Colonic mucosa (tissue), 4 donors: ENCODE results near the gene IARS1. TPM values are rescaled to one million over a fixed set of nuclear protein-coding genes. Genes with fewer than 3 reads are reported as not detected.

Source experiments
- DNase-seq: peaks from one replicate; pipeline ENCODE4 v3.0.0-alpha.2; 2020
- H3K27ac ChIP-seq: fragments of 200-600 bp; one replicate; pipeline ENCODE4 v1.8.0; 2021
- H3K27me3 ChIP-seq: fragments of 200-600 bp; one replicate; pipeline ENCODE4 v1.8.0; 2021
- H3K36me3 ChIP-seq: fragments of 200-600 bp; one replicate; pipeline ENCODE4 v1.8.0; 2021
- H3K4me1 ChIP-seq: fragments of 200-600 bp; one replicate; pipeline ENCODE4 v1.8.0; 2021; ENCODE audit warnings: mild to moderate bottlenecking
- H3K4me3 ChIP-seq: fragments of 200-600 bp; one replicate; pipeline ENCODE4 v1.8.0; 2021
- H3K9ac ChIP-seq, 2 donors: one replicate each; pipeline ENCODE4 v1.7.0; 2013; ENCODE audit warnings: control low read depth in 2 of 2, low read depth in 2 of 2, low read length in 2 of 2
- H3K9me3 ChIP-seq: fragments of 200-600 bp; one replicate; pipeline ENCODE4 v1.8.0; 2021
- intact Hi-C: fragments of 100-400 bp; cut with DNase I; formaldehyde crosslinking; loops from one replicate; pipeline ENCODE4 v1.14.1; 2022
- total RNA-seq, 2 donors: library from RNA; stranded (reverse); fragmentation: NEBNext Ultra II Directional in 1 of 2; extraction: Animal tissue kit (Norgen Biotek cat#: 25700) in 1 of 2; gene quantifications; one replicate each; pipeline ENCODE4 v1.2.1, GENCODE V29; 2021
- TF ChIP-seq, protein P1 (sequence below): fragments of 200-600 bp; IDR thresholded peaks from one replicate; pipeline ENCODE4 v1.8.0; 2022; ENCODE audit warnings: antibody characterized with exemption, mild to moderate bottlenecking
- donor health status: healthy.
- donor health status: DM: no; HTN: no; CAD: no.
- donor health status: DM: no; HTN: no; CAD: no.

The IARS1 gene
- 100 to 1,000 TPM in 1 of 2 donors, 10 to 100 TPM in 1; 52.4 to 109 TPM for total RNA-seq

DNA sequence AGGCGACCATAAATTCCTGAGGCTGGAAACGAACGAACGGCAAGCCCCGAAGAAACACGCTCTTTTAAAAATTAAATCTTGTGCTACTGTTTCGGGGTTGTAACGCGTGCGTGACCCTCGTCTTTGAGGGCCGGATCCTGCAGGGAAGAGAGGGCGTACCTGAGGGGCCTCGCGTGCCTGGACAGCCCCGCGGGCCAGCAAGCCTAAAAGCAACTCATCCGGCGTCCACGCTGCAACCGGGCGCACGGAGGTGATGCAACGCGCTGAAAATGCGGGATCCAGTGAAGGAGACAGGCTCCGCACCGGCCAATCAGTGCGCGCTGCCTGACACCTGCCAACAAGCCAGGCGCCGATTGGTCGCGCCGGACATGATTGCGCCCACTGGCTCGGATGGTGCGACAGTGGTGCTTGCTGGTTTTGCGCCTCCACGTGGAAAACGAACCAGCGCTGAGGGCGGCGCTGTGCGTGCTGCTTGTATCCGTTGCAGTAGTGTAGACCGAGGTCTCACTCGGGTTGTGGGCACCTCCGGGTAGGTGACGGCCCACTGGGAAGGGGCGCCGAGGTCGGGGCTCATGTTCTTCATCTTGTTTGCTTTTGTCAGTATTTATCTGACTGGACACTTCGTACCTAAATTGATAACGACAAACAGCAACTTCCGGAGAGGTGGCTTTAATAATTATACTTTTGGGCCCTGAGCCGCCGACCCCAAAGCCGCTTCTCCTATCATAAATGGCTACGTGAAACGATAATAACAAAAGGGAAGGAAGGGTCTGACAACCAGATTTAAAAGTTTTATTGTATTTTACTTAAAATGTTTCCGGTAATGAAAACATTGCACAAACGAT is at the start of gene IARS1:
TSS of gene IARS1 (minus strand) at position 246 of the 845 bp plus-strand sequence. CDS start 4,278 bp downstream, outside the sequence.
- Histone ChIP-seq H3K27ac (peak within 1 kb of the TSS; percentile 78), H3K36me3 (peaks cover 8% of the 10 kb centered on the region), H3K9ac (peak within 1 kb of the TSS; percentile 68 to 82), H3K9me3 (no peaks in the 10 kb centered on the region), H3K4me1 (peaks cover 11% of the 10 kb centered on the region), H3K4me3 (peak within 1 kb of the TSS; percentile 82), H3K27me3 (no peaks in the 10 kb centered on the region)
- DNase-seq = peak; percentile 99
- TF ChIP-seq, protein P1, sequence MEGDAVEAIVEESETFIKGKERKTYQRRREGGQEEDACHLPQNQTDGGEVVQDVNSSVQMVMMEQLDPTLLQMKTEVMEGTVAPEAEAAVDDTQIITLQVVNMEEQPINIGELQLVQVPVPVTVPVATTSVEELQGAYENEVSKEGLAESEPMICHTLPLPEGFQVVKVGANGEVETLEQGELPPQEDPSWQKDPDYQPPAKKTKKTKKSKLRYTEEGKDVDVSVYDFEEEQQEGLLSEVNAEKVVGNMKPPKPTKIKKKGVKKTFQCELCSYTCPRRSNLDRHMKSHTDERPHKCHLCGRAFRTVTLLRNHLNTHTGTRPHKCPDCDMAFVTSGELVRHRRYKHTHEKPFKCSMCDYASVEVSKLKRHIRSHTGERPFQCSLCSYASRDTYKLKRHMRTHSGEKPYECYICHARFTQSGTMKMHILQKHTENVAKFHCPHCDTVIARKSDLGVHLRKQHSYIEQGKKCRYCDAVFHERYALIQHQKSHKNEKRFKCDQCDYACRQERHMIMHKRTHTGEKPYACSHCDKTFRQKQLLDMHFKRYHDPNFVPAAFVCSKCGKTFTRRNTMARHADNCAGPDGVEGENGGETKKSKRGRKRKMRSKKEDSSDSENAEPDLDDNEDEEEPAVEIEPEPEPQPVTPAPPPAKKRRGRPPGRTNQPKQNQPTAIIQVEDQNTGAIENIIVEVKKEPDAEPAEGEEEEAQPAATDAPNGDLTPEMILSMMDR = peak; percentile 16
- intact Hi-C loops = no loop called here

DNA sequence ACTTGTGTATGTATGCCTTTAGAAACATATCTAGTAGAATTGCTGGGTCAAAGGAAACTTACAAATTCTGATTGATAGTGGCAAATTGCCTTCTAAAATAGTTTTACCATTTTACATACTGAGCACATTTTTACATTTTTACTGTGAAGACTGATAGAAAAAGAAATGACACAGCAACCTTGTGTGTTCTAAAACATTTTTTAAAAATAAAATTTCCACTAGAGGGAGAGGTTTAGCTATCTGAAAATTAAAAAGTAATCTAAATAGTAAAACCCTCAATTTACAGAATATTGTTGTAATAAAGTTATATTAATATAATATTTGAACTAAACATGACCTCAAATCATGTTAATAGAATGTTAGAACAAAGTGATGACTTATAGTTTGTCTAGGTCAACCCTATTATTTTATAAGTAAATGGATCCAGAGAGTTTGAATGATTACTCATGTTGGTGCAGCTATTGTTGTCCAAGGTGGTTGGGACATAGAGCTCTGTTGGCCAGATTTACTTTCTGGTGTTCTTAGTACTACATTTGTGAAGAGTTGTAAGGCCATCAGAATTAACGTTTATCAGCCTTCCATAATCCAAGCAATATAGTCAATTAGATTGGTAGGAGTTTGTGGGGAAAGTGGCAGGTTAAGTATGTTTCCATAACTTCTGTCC is 49.5 kb upstream of the IARS1 start:
- no peaks in the 10 kb centered on the region for H3K9me3 ChIP-seq
- intact Hi-C loops = loop anchor here (5.0 to 10.0 kb wide), 2 partner anchors 94 to 292 kb away; no protein-coding TSS in a partner anchor
- H3K4me3 ChIP-seq = no peak overlapping the region
- TF ChIP-seq, protein P1 = no peak
- no peaks in the 10 kb centered on the region for H3K27me3 ChIP-seq
- H3K9ac ChIP-seq = no peak overlapping the region
- H3K4me1 ChIP-seq = no peaks in the 10 kb centered on the region
- no peaks in the 10 kb centered on the region for H3K36me3 ChIP-seq
- H3K27ac ChIP-seq = no peak overlapping the region
- DNase-seq = no peak

DNA sequence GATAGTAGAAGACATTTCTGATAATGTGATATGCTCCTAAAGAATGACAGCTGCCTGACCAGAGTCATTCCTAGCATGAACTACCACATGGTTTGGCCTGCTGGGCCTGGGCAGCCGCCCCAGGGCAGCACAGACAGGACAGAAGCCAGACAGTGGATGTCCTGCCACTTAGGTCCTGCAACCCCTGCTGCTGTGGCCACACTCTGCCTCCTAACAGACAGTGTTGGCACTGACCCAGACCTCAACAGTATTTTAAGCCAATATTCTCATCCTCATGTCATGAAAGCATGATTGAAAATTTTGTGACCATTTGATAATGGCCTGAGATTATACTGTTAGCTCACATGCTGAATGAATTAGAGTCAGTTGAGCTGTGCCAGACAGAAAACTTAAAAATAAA is 48.1 kb upstream of the IARS1 start:
- intact Hi-C loops = loop anchor here (5.0 to 10.0 kb wide), 2 partner anchors 96 to 293 kb away; no protein-coding TSS in a partner anchor
- Histone ChIP-seq H3K9me3 (no peaks in the 10 kb centered on the region), H3K27me3 (no peaks in the 10 kb centered on the region), H3K27ac (no peak overlapping the region), H3K4me3 (no peak overlapping the region), H3K4me1 (no peaks in the 10 kb centered on the region), H3K9ac (no peak overlapping the region), H3K36me3 (no peaks in the 10 kb centered on the region)
- TF ChIP-seq, protein P1 = no peak
- no peak for DNase-seq

DNA sequence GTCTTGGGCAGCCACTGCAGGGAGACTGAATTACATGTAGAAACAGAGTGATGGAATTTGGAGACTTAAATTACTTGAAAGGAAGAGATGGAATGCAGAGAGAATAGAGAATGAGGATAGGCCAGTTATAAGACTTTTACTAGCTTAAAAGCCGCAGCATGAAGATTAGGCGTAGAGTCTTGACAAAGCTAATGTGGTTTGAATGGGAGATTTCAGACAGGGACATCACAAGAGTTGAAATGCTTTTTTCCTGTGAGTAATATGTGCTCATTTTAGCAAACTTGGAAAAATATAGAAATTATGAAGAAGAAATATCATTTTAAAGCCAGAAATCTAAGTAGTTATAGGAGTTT is 39.8 kb upstream of the IARS1 start:
- no peak for DNase-seq
- H3K9me3 ChIP-seq = no peaks in the 10 kb centered on the region
- no peak overlapping the region for H3K27ac ChIP-seq
- TF ChIP-seq, protein P1 = no peak
- H3K27me3 ChIP-seq = no peaks in the 10 kb centered on the region
- no peak overlapping the region for H3K4me3 ChIP-seq
- no peaks in the 10 kb centered on the region for H3K4me1 ChIP-seq
- H3K36me3 ChIP-seq = no peaks in the 10 kb centered on the region
- intact Hi-C loops = no loop called here
- no peak overlapping the region for H3K9ac ChIP-seq

DNA sequence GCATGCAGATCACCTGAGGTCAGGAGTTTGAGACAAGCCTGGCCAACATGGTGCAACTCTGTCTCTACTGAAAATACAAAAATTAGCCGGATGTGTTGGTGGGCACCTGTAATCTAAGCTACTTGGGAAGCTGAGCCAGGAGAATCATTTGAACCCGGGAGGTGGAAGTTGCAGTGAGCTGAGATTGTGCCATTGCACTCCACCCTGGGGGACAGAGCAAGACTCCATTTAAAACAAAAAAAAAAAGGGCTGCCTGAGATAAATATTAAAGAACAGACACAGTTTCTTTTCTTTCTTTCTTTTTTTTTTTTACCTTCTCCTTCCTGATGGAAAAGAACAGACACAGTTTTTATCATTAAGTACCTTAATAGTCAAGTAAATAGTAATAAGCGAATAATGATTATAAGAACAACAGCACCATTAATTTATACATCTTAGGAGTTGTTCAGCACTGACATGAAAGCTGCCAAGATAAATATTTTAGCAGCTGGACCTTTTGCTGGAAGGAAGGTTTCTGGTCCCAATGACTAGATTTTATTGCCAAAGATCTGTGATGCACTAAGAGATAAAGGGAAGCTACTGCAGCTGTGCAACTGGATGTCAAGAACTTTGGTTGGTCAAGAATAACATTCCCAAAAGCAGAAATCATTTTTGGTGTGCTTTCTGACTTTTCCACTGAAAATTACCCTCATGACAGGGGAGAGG is 39.2 kb upstream of the IARS1 start:
- intact Hi-C loops = no loop called here
- DNase-seq = no peak
- no peaks in the 10 kb centered on the region for H3K9me3 ChIP-seq
- H3K4me1 ChIP-seq = no peaks in the 10 kb centered on the region
- TF ChIP-seq, protein P1 = no peak
- no peaks in the 10 kb centered on the region for H3K27me3 ChIP-seq
- no peak overlapping the region for H3K4me3 ChIP-seq
- H3K9ac ChIP-seq = no peak overlapping the region
- no peaks in the 10 kb centered on the region for H3K36me3 ChIP-seq
- H3K27ac ChIP-seq = no peak overlapping the region
